Midbrain (tissue), 1 donor: ENCODE results near the gene KCNJ3.

Experiments
- DNase-seq: peaks from one replicate; lab custom pipeline; 2025; lab: John Stamatoyannopoulos, UW

The KCNJ3 gene

GRCh38 chr2:154706660-154707059 lies 8.2 kb downstream of the KCNJ3 start:
- DNase-seq: no peak

GRCh38 chr2:154707994-154708575 lies 9.6 kb downstream of the KCNJ3 start:
- DNase-seq: no peak

GRCh38 chr2:154709215-154709614 lies 10.7 kb downstream of the KCNJ3 start:
- no peak for DNase-seq

GRCh38 chr2:154710078-154710477 lies 11.6 kb downstream of the KCNJ3 start:
- DNase-seq: no peak

GRCh38 chr2:154710685-154711084 lies 12.2 kb downstream of the KCNJ3 start:
- no peak for DNase-seq

GRCh38 chr2:154713675-154714074 lies 15.2 kb downstream of the KCNJ3 start:
- no peak for DNase-seq

- DNase-seq: no peak
These were observed 22.2 kb downstream of the KCNJ3 start for GRCh38 chr2:154720651-154721050.

GRCh38 chr2:154724194-154724797 lies 25.8 kb downstream of the KCNJ3 start:
- no peak for DNase-seq

- DNase-seq: no peak
These were observed 41.9 kb downstream of the KCNJ3 start for GRCh38 chr2:154740361-154740760.

GRCh38 chr2:154758871-154759270 lies 60.4 kb downstream of the KCNJ3 start:
- DNase-seq: no peak

GRCh38 chr2:154762638-154763037 lies 64.1 kb downstream of the KCNJ3 start:
- no peak for DNase-seq

GRCh38 chr2:154771664-154772284 lies 73.3 kb downstream of the KCNJ3 start:
- DNase-seq: no peak

- DNase-seq: no peak
These were observed 78.3 kb downstream of the KCNJ3 start for GRCh38 chr2:154776825-154777224.

GRCh38 chr2:154794406-154794805 lies 95.9 kb downstream of the KCNJ3 start:
- peak; percentile 22 for DNase-seq

GRCh38 chr2:154795651-154796050 lies 97.2 kb downstream of the KCNJ3 start:
- no peak for DNase-seq

- DNase-seq: no peak
These were observed 106.0 kb downstream of the KCNJ3 start for GRCh38 chr2:154804451-154804850.

GRCh38 chr2:154813636-154814035 lies 115.1 kb downstream of the KCNJ3 start:
- DNase-seq: no peak

- DNase-seq: no peak
These were observed 116.4 kb downstream of the KCNJ3 start for GRCh38 chr2:154814856-154815255.

GRCh38 chr2:154825358-154825757 lies 126.9 kb downstream of the KCNJ3 start:
- no peak for DNase-seq

GRCh38 chr2:154826827-154827226 lies 128.3 kb downstream of the KCNJ3 start:
- DNase-seq: no peak

- no peak for DNase-seq
These were observed 128.8 kb downstream of the KCNJ3 start for GRCh38 chr2:154827286-154827685.

- no peak for DNase-seq
These were observed 134.2 kb downstream of the KCNJ3 start for GRCh38 chr2:154832711-154833110.

- DNase-seq: no peak
These were observed 138.1 kb downstream of the KCNJ3 start for GRCh38 chr2:154836632-154837031.

GRCh38 chr2:154837035-154837434 lies 138.5 kb downstream of the KCNJ3 start:
- DNase-seq: no peak
